A549 (cell line): ENCODE data around the gene ANO9. TPM values are rescaled to one million over a fixed set of nuclear protein-coding genes. Genes with fewer than 3 reads are reported as not detected.

Source experiments
- ATAC-seq, 2 experiments: fragments of 200-7000 bp in 1 of 2; fragments of >200 bp in 1 of 2; cut with Nextera tagmentation in 1 of 2; cut with Tn5 transposase in 1 of 2; 3 replicates each; pipeline versions ENCODE4 v1.8.0 to v1.9.1; 2018 to 2020; ENCODE audit warnings: mild to moderate bottlenecking in 1 of 2, moderate library complexity in 1 of 2
- CTCF ChIA-PET: fragments of 300-600 bp; sonication (Branson Sonifier 250); formaldehyde crosslinking; extraction: SDS; loops from one replicate; lab custom pipeline; 2021; ENCODE audit warnings: antibody characterized with exemption, inconsistent platforms; lab: Yijun Ruan, JAX
- POLR2A ChIA-PET: fragments of 350-600 bp; formaldehyde crosslinking; extraction: SDS; loops from one replicate; lab custom pipeline; 2021; ENCODE audit warnings: antibody characterized with exemption, inconsistent platforms; lab: Yijun Ruan, JAX
- DNase-seq, 2 experiments: peaks; one replicate each; pipeline versions ENCODE4 v3.0.0 to v3.0.0-alpha.2; 2011 to 2016; ENCODE audit warnings: low read depth in 1 of 2, low spot score in 1 of 2
- FAIRE-seq: peaks from 2 replicates; lab custom pipeline; 2011; peaks lifted over from hg19 to GRCh38; lab: Jason Lieb, UNC
- H3K27ac ChIP-seq, 2 experiments: fragments of >200 bp; sonication (Bioruptor Twin); formaldehyde crosslinking; 3 replicates each; pipeline ENCODE4 v1.5.1; 2016 to 2017
- H3K4me1 ChIP-seq: fragments of >200 bp; sonication (Bioruptor Twin); formaldehyde crosslinking; 3 replicates; pipeline ENCODE4 v1.6.1; 2016
- H3K4me2 ChIP-seq: fragments of >200 bp; sonication (Bioruptor Twin); formaldehyde crosslinking; 3 replicates; pipeline ENCODE4 v1.6.1; 2016
- H3K4me3 ChIP-seq: fragments of >200 bp; sonication (Bioruptor Twin); formaldehyde crosslinking; 3 replicates; pipeline ENCODE4 v1.5.1; 2016
- H3K9me3 ChIP-seq: fragments of >200 bp; sonication (Bioruptor Twin); formaldehyde crosslinking; 3 replicates; pipeline ENCODE4 v1.6.1; 2016
- BCL3 ChIP-seq: fragments of >200 bp; sonication (Bioruptor Twin); formaldehyde crosslinking; IDR thresholded peaks from 3 replicates; pipeline ENCODE4 v1.6.1; 2016
- CBX2 ChIP-seq: fragments of 200-600 bp; sonication (generic); IDR thresholded peaks from 2 replicates; pipeline ENCODE4 v1.6.1; 2016; ENCODE audit warnings: low read depth, mild to moderate bottlenecking, borderline replicate concordance
- CTCF ChIP-seq: fragments of >200 bp; sonication (Bioruptor Twin); formaldehyde crosslinking; IDR thresholded peaks from 3 replicates; pipeline ENCODE4 v1.5.1; 2016
- EHF ChIP-seq: fragments of 250-450 bp; sonication (Bioruptor Pico); IDR thresholded peaks from 2 replicates; pipeline ENCODE4 v1.5.0; 2020; ENCODE audit warnings: mild to moderate bottlenecking
- ELK1 ChIP-seq: fragments of 150-350 bp; IDR thresholded peaks from 2 replicates; pipeline ENCODE4 v1.6.1; 2014; ENCODE audit warnings: low read depth, mild to moderate bottlenecking, low read length
- FOSB ChIP-seq: fragments of 250-450 bp; sonication (Bioruptor Pico); IDR thresholded peaks from 2 replicates; pipeline ENCODE4 v1.5.0; 2020; ENCODE audit warnings: mild to moderate bottlenecking, moderate library complexity
- FOXS1 ChIP-seq: fragments of 250-450 bp; sonication (Bioruptor Pico); IDR thresholded peaks from 2 replicates; pipeline ENCODE4 v1.5.0; 2020; ENCODE audit warnings: mild to moderate bottlenecking, moderate library complexity
- HDAC2 ChIP-seq: fragments of 200-600 bp; sonication (generic); IDR thresholded peaks from 2 replicates; pipeline ENCODE4 v1.6.1; 2016
- HES2 ChIP-seq: fragments of >200 bp; sonication (Bioruptor Twin); formaldehyde crosslinking; IDR thresholded peaks from 2 replicates; pipeline ENCODE4 v1.6.1; 2016
- HEYL ChIP-seq: fragments of 250-450 bp; sonication (Bioruptor Pico); IDR thresholded peaks from 2 replicates; pipeline ENCODE4 v1.8.0; 2021; ENCODE audit warnings: mild to moderate bottlenecking, moderate library complexity
- HOXB5 ChIP-seq: fragments of 250-450 bp; sonication (Bioruptor Pico); IDR thresholded peaks from 2 replicates; pipeline ENCODE4 v1.5.0; 2020; ENCODE audit warnings: mild to moderate bottlenecking, moderate library complexity
- JUNB ChIP-seq: fragments of >200 bp; sonication (Bioruptor Twin); formaldehyde crosslinking; IDR thresholded peaks from 2 replicates; pipeline ENCODE4 v1.6.1; 2016
- MAZ ChIP-seq: fragments of 150-350 bp; IDR thresholded peaks from 2 replicates; pipeline ENCODE4 v1.6.1; 2014; ENCODE audit warnings: antibody characterized with exemption, low read depth, low read length, borderline replicate concordance
- NFE2L2 ChIP-seq: fragments of 150-350 bp; conservative IDR thresholded peaks from 2 replicates; pipeline ENCODE4 v1.6.1; 2014; ENCODE audit warnings: low read length
- NPAS2 ChIP-seq: fragments of 250-450 bp; sonication (Bioruptor Pico); IDR thresholded peaks from 2 replicates; pipeline ENCODE4 v1.8.0; 2022; ENCODE audit warnings: mild to moderate bottlenecking, moderate library complexity, borderline replicate concordance
- NR3C1 ChIP-seq: fragments of >200 bp; sonication (Bioruptor Twin); formaldehyde crosslinking; IDR thresholded peaks from 3 replicates; pipeline ENCODE4 v1.6.1; 2017
- PHF8 ChIP-seq: fragments of 200-600 bp; sonication (generic); IDR thresholded peaks from 2 replicates; pipeline ENCODE4 v1.6.1; 2016; ENCODE audit warnings: low read depth, mild to moderate bottlenecking, antibody characterized with exemption, moderate library complexity, borderline replicate concordance
- POLR2A ChIP-seq: IDR thresholded peaks from 2 replicates; pipeline ENCODE4 v1.6.1; 2012; ENCODE audit warnings: mild to moderate bottlenecking, low read length
- RCOR1 ChIP-seq: fragments of 150-350 bp; IDR thresholded peaks from 2 replicates; pipeline ENCODE4 v1.6.1; 2014; ENCODE audit warnings: antibody characterized with exemption, low read length, low read depth
- RFX5 ChIP-seq: fragments of 450-650 bp; IDR thresholded peaks from 2 replicates; pipeline ENCODE4 v1.7.1; 2014; ENCODE audit warnings: antibody characterized with exemption, mild to moderate bottlenecking, moderate library complexity
- RNF2 ChIP-seq: fragments of 200-600 bp; sonication (generic); IDR thresholded peaks from 2 replicates; pipeline ENCODE4 v1.6.1; 2016; ENCODE audit warnings: low read depth, mild to moderate bottlenecking, antibody characterized with exemption, moderate library complexity, borderline replicate concordance
- SMC3 ChIP-seq: fragments of >200 bp; sonication (Bioruptor Twin); formaldehyde crosslinking; IDR thresholded peaks from 3 replicates; pipeline ENCODE4 v1.6.1; 2018; ENCODE audit warnings: inconsistent platforms
- TP53 ChIP-seq: fragments of 250-450 bp; sonication (Bioruptor Pico); IDR thresholded peaks from 2 replicates; pipeline ENCODE4 v1.5.0; 2021; ENCODE audit warnings: mild to moderate bottlenecking, moderate library complexity
- WGBS: methylation state at CpG from one replicate; pipeline ENCODE4 v1.1.6; 2017; ENCODE audit errors: missing lambda C conversion rate; 5-methylcytosine and 5-hydroxymethylcytosine counted together
- polyA plus RNA-seq, 4 experiments: library from polyadenylated mRNA; depleted of rRNA in 3 of 4; stranded (reverse); fragments of >200 nt; fragmentation: RNase III in 1 of 4; extraction: RNeasy Plus Mini Kit Qiagen cat#74134 plus additional on column Dnase treatment in 1 of 4; gene quantifications; 2 replicates in 3 of 4; 3 replicates in 1 of 4; pipeline ENCODE4 v1.2.3, GENCODE V29; 2011 to 2017
- TF ChIP-seq, protein P1 (sequence below): IDR thresholded peaks from 2 replicates; pipeline ENCODE4 v1.6.1; 2012

ANO9 gene
- polyA plus RNA-seq, 2 of the 4 experiments (the other 2 are of a cell fraction): 0.50 to 0.66 TPM

DNA sequence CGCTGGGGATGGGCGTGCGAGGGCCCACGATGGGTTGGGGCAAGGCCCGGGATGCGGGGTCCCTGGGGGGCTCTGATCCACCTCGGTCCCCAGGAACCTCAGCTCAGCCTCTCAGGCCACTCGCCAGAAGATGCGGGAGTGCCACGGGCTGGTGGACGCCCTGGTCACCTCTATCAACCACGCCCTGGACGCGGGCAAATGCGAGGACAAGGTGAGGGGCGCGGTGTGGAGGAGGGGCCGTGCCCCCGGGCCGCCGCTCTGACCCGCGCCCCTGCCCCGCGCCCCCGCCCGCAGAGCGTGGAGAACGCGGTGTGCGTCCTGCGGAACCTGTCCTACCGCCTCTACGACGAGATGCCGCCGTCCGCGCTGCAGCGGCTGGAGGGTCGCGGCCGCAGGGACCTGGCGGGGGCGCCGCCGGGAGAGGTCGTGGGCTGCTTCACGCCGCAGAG, 41.5 kb downstream of the ANO9 start:
- TF ChIP-seq TP53 (CRISPR knock-in tag) (no peak), RNF2 (no peak), JUNB (no peak), NFE2L2 (no peak), HOXB5 (CRISPR knock-in tag) (no peak), NPAS2 (CRISPR knock-in tag) (no peak), HEYL (CRISPR knock-in tag) (no peak), FOSB (CRISPR knock-in tag) (no peak), HDAC2 (no peak), RCOR1 (no peak)
- CTCF ChIA-PET: no interaction called here
- POLR2A ChIA-PET: no interaction called here

GRCh38 chr11:399731-400211, 42.0 kb downstream of the ANO9 start:
- ChIA-PET POLR2A (no interaction called here), CTCF (no interaction called here)
- 90% methylated on average over 13 of the region's 21 CpGs for WGBS
- Histone ChIP-seq H3K4me2 (no peak overlapping the region), H3K4me1 (peaks cover 19% of the 10 kb centered on the region), H3K4me3 (no peak overlapping the region), H3K9me3 (no peaks in the 10 kb centered on the region), H3K27ac (no peak overlapping the region)
- no peak for TF ChIP-seq SMC3
- TF ChIP-seq PHF8: no peak
- TF ChIP-seq BCL3: no peak
- no peak for TF ChIP-seq RNF2
- no peak for TF ChIP-seq HOXB5 (CRISPR knock-in tag)
- TF ChIP-seq NR3C1: no peak
- TF ChIP-seq MAZ: no peak
- TF ChIP-seq CBX2: no peak
- no peak for TF ChIP-seq FOXS1
- TF ChIP-seq POLR2A: no peak
- no peak for TF ChIP-seq ELK1
- TF ChIP-seq NFE2L2: no peak
- no peak for TF ChIP-seq CTCF
- TF ChIP-seq, protein P1, sequence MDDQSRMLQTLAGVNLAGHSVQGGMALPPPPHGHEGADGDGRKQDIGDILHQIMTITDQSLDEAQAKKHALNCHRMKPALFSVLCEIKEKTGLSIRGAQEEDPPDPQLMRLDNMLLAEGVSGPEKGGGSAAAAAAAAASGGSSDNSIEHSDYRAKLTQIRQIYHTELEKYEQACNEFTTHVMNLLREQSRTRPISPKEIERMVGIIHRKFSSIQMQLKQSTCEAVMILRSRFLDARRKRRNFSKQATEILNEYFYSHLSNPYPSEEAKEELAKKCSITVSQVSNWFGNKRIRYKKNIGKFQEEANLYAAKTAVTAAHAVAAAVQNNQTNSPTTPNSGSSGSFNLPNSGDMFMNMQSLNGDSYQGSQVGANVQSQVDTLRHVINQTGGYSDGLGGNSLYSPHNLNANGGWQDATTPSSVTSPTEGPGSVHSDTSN: no peak
- TF ChIP-seq EHF: no peak
- TF ChIP-seq RFX5: no peak
- TF ChIP-seq HES2: no peak
- no peak for TF ChIP-seq FOSB (CRISPR knock-in tag)
- DNase-seq: no peak
- ATAC-seq: no peak
- no peak for FAIRE-seq

More for the DNA sequence above, 41.5 kb downstream of the ANO9 start:
- FAIRE-seq (no peak), DNase-seq (no peak), ATAC-seq (no peak)
- 97% methylated on average over 42 of the region's 50 CpGs for WGBS
- Histone ChIP-seq H3K27ac (no peak overlapping the region), H3K4me1 (peaks cover 14% of the 10 kb centered on the region), H3K4me3 (no peak overlapping the region), H3K9me3 (no peaks in the 10 kb centered on the region), H3K4me2 (no peak overlapping the region)
